Endometrium (tissue), 2 donors: ENCODE measurements around the gene OBSCN.
"Not testable (repeated sequence)": the region's sequence is repeated elsewhere in the genome, so short reads cannot be mapped to it uniquely, and the experiment has no call there.

Experiments
- FAIRE-seq: peaks from 2 replicates; lab custom pipeline; 2012; peaks lifted over from hg19 to GRCh38; lab: Jason Lieb, UNC
- donor health status: control.
- donor health status: control.

Gene OBSCN

GRCh38 chr1:228170666-228171065 lies 37.2 kb upstream of the OBSCN start:
- no peak for FAIRE-seq

- FAIRE-seq, result no peak
These were observed 36.5 kb upstream of the OBSCN start for GRCh38 chr1:228171221-228171891.

GRCh38 chr1:228172591-228173527 lies 35.0 kb upstream of the OBSCN start:
- no peak for FAIRE-seq

- FAIRE-seq, result not testable (repeated sequence)
These were observed 34.0 kb upstream of the OBSCN start for GRCh38 chr1:228173528-228174481.

- no peak for FAIRE-seq
These were observed 33.1 kb upstream of the OBSCN start for GRCh38 chr1:228174482-228175315.

GRCh38 chr1:228175316-228176023 lies 32.4 kb upstream of the OBSCN start:
- FAIRE-seq, result no peak

GRCh38 chr1:228176024-228176395 lies 31.8 kb upstream of the OBSCN start:
- no peak for FAIRE-seq

GRCh38 chr1:228176461-228177182 lies 31.2 kb upstream of the OBSCN start:
- FAIRE-seq, result no peak

- no peak for FAIRE-seq
These were observed 30.7 kb upstream of the OBSCN start for GRCh38 chr1:228177183-228177475.

GRCh38 chr1:228177721-228178710 lies 29.8 kb upstream of the OBSCN start:
- FAIRE-seq, result no peak

- FAIRE-seq, result peak; percentile 89
These were observed 28.8 kb upstream of the OBSCN start for GRCh38 chr1:228178737-228179684.

GRCh38 chr1:228180271-228180958 lies 27.4 kb upstream of the OBSCN start:
- FAIRE-seq, result no peak

GRCh38 chr1:228180959-228181644 lies 26.7 kb upstream of the OBSCN start:
- FAIRE-seq, result no peak

- no peak for FAIRE-seq
These were observed 26.2 kb upstream of the OBSCN start for GRCh38 chr1:228181645-228182034.

GRCh38 chr1:228182296-228183030 lies 25.4 kb upstream of the OBSCN start:
- FAIRE-seq, result no peak

GRCh38 chr1:228184152-228184551 lies 23.7 kb upstream of the OBSCN start:
- no peak for FAIRE-seq
